Measurements from ENCODE around the gene CIDEB.

DNA sequence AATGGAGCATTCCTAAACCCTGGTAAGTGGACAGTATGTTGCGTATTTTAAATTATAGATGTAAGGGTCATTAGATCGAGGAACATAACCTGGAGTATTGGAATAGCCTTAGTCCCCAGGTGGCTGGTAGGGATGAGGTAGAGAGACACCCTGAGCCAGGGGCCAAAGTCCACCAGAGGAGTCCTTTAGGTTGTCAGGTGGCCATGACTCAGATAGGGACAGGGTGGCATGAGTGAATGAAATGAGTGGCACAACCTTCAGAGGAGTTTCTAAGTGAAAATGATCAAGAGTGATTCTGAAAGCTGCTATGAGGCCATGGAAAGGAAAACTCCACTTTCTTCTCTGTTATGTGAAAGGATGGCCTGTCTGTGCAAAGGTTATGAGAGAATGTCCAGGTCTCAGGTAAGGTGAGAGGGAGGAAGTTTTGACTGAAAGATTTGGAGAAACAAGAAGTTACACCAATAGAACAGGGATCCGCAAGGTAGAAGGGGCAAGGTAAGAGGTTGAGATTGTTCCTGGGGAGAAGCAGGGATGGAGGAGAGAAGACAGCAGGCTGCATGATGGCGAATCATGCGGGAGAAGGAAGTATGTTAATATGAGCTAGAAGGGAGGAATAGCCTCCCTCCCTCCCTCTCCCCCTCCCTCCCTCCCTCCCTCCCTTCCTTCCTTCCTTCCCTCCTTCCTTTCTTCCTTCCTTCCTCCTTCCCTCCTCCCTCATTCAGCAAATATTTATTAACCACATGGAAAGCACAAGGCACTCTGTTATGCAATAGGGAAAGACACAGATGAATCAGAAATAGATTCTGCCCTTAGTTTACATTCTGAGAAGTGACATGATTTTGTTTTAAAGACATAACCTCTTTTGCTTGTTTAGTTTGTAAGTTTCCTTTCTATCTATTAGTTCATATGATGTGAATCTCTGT is 46.0 kb upstream of the CIDEB start:
- TF ChIP-seq, protein P1, sequence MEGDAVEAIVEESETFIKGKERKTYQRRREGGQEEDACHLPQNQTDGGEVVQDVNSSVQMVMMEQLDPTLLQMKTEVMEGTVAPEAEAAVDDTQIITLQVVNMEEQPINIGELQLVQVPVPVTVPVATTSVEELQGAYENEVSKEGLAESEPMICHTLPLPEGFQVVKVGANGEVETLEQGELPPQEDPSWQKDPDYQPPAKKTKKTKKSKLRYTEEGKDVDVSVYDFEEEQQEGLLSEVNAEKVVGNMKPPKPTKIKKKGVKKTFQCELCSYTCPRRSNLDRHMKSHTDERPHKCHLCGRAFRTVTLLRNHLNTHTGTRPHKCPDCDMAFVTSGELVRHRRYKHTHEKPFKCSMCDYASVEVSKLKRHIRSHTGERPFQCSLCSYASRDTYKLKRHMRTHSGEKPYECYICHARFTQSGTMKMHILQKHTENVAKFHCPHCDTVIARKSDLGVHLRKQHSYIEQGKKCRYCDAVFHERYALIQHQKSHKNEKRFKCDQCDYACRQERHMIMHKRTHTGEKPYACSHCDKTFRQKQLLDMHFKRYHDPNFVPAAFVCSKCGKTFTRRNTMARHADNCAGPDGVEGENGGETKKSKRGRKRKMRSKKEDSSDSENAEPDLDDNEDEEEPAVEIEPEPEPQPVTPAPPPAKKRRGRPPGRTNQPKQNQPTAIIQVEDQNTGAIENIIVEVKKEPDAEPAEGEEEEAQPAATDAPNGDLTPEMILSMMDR (IDR thresholded peaks at IDR 0.05; ENCODE audit: borderline replicate concordance, extremely low read depth, low read length, poor library complexity, severe bottlenecking), result no peak
- no peak for TF ChIP-seq EZH2 (IDR thresholded peaks at IDR 0.05; ENCODE audit: borderline replicate concordance, low read depth, low read length, severe bottlenecking)
